HG03175 (cell line): ENCODE data around the gene YRDC.

Experiments used
- ATAC-seq: cut with Tn5 transposase; IDR thresholded peaks from one replicate; pipeline ENCODE4 v1.9.1; 2021; ENCODE audit warnings: mild to moderate bottlenecking, moderate library complexity; ENCODE audit not compliant: unreplicated experiment

Gene YRDC

GRCh38 chr1:37807555-37808368 lies at the start of gene YRDC, which contains the start of gene C1orf122:
Gene YRDC, minus strand, starts transcription at chr1:37808208. Its CDS starts 28 bp downstream, at chr1:37808180.
Gene C1orf122, plus strand, starts transcription at chr1:37807790. Its CDS starts 615 bp downstream, at chr1:37808405.
- peak; percentile 88 for ATAC-seq

- ATAC-seq: no peak
Measured at GRCh38 chr1:37854406-37854805, 46.4 kb upstream of the YRDC start.

- ATAC-seq: no peak
Measured at GRCh38 chr1:37853157-37853556, 45.1 kb upstream of the YRDC start.

- ATAC-seq: no peak
Measured at GRCh38 chr1:37851782-37852210, 43.8 kb upstream of the YRDC start.

GRCh38 chr1:37851262-37851661 lies 43.3 kb upstream of the YRDC start:
- no peak for ATAC-seq

- no peak for ATAC-seq
Measured at GRCh38 chr1:37850352-37850955, 42.4 kb upstream of the YRDC start.

GRCh38 chr1:37849480-37849879 lies 41.5 kb upstream of the YRDC start:
- ATAC-seq: no peak

GRCh38 chr1:37846647-37847339 lies 38.8 kb upstream of the YRDC start:
- ATAC-seq: no peak

GRCh38 chr1:37845786-37846185 lies 37.8 kb upstream of the YRDC start:
- no peak for ATAC-seq

- no peak for ATAC-seq
Measured at GRCh38 chr1:37845049-37845646, 37.1 kb upstream of the YRDC start.

GRCh38 chr1:37844536-37844935 lies 36.5 kb upstream of the YRDC start:
- no peak for ATAC-seq

- ATAC-seq: no peak
Measured at GRCh38 chr1:37841652-37842051, 33.6 kb upstream of the YRDC start.

GRCh38 chr1:37840711-37841110 lies 32.7 kb upstream of the YRDC start:
- ATAC-seq: no peak

- ATAC-seq: no peak
Measured at GRCh38 chr1:37839676-37840075, 31.7 kb upstream of the YRDC start.

GRCh38 chr1:37836788-37837187 lies 28.8 kb upstream of the YRDC start:
- no peak for ATAC-seq

- no peak for ATAC-seq
Measured at GRCh38 chr1:37831809-37832208, 23.8 kb upstream of the YRDC start.

GRCh38 chr1:37831109-37831508 lies 23.1 kb upstream of the YRDC start:
- no peak for ATAC-seq

- no peak for ATAC-seq
Measured at GRCh38 chr1:37828410-37829074, 20.5 kb upstream of the YRDC start.

GRCh38 chr1:37825506-37825905 lies 17.5 kb upstream of the YRDC start:
- no peak for ATAC-seq

GRCh38 chr1:37824001-37824400 lies 16.0 kb upstream of the YRDC start:
- ATAC-seq: no peak
